ENCODE results near the gene GALNT16. TPM values are rescaled to one million over a fixed set of nuclear protein-coding genes. Genes with fewer than 3 reads are reported as not detected.

The GALNT16 gene
- total and polyA plus RNA-seq, 2 donors (not counting 1 experiment from before 2014, with no cell fraction given): 9.6 to 27.7 TPM

DNA sequence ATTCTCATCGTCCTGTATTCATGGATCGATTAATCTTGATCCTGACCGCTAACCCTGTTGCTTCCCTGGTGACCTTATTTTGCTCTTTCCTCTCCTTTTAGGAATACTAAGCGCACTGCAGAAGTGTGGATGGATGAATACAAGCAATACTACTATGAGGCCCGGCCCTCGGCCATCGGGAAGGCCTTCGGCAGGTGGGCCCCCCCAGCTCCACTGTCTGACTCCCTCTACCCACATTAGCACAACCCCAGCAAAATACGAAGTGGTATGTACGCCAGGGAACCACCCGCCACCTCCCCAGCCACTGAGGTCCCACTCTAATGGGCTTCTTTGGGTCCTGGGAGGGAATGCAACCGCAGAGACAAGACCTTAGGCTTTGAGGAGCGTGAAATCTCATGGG lies 79.5 kb downstream of the GALNT16 start:
- Histone ChIP-seq H3K27me3 (ENCODE audit: control insufficient read depth, insufficient read depth, low read length) (peaks cover 5% of the 10 kb centered on the region), H3K9ac (ENCODE audit: insufficient read depth, low read length) (no peak overlapping the region), H3K9me3 (ENCODE audit: control insufficient read depth, insufficient read depth, low read depth, low read length) (no peaks in the 10 kb centered on the region), H3K27ac (ENCODE audit: insufficient read depth, low read length) (no peak overlapping the region), H3K4me3 (replicated peaks in 1 of 4; ENCODE audit: control extremely low read depth in 1 of 4, insufficient read depth in 1 of 4, low read depth in 3 of 4, low read length in 4 of 4) (no peak overlapping the region), H3K4me2 (ENCODE audit: extremely low read depth, insufficient read depth, low read length) (no peak overlapping the region), H3K4me1 (ENCODE audit: control insufficient read depth, extremely low read depth, insufficient read depth, low read length) (no peaks in the 10 kb centered on the region), H3K79me2 (ENCODE audit: control insufficient read depth, insufficient read depth, low read length) (no peaks in the 10 kb centered on the region), H4K20me1 (ENCODE audit: control insufficient read depth, extremely low read depth, insufficient read depth, low read length) (no peaks in the 10 kb centered on the region), H2AFZ (ENCODE audit: low read length) (no peak overlapping the region), H3K36me3 (ENCODE audit: control insufficient read depth, insufficient read depth, low read length) (no peaks in the 10 kb centered on the region)
- TF ChIP-seq, protein P1, sequence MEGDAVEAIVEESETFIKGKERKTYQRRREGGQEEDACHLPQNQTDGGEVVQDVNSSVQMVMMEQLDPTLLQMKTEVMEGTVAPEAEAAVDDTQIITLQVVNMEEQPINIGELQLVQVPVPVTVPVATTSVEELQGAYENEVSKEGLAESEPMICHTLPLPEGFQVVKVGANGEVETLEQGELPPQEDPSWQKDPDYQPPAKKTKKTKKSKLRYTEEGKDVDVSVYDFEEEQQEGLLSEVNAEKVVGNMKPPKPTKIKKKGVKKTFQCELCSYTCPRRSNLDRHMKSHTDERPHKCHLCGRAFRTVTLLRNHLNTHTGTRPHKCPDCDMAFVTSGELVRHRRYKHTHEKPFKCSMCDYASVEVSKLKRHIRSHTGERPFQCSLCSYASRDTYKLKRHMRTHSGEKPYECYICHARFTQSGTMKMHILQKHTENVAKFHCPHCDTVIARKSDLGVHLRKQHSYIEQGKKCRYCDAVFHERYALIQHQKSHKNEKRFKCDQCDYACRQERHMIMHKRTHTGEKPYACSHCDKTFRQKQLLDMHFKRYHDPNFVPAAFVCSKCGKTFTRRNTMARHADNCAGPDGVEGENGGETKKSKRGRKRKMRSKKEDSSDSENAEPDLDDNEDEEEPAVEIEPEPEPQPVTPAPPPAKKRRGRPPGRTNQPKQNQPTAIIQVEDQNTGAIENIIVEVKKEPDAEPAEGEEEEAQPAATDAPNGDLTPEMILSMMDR (conservative IDR thresholded peaks at IDR 0.05 in 1 of 2, IDR thresholded peaks at IDR 0.05 in 1 of 2; ENCODE audit: low read depth in 1 of 2, low read length in 2 of 2): no peak
- no peak for TF ChIP-seq EZH2 (IDR thresholded peaks at IDR 0.05; ENCODE audit: low read length, missing control alignments)
- DNase-seq (ENCODE audit: low read depth in 2 of 2): no peak

DNA sequence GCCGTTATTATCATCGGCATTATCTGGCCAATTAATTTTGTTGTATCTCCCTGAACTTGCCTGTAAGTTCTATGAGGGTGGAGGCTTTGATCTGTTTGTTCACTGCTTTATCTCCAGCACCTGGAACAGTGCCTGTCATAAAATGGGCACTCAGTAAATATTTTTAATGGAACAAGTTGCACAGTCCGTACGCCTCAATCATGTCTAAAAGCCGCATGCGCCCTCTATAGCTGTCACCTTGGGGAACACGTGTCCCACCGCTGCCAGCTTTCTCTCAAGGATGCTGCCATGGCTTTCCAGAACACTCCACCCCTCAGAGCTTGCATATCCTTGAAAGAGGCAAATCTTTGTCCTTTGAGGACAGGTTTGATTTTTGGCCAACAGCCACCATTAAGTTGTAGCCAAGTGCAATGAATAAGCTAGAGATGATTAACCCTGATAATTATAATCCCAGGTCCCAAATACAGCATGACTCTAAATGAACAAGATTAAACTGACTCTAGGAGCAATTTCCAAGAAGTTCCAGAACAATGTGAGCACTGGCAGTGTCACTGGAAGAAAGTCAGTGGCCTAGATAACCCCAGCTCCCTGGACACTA lies 83.1 kb downstream of the GALNT16 start:
- no peak overlapping the region for H3K4me3 ChIP-seq (replicated peaks in 1 of 4; ENCODE audit: control extremely low read depth in 1 of 4, insufficient read depth in 1 of 4, low read depth in 3 of 4, low read length in 4 of 4)
- DNase-seq (ENCODE audit: low read depth in 2 of 2): no peak
- no peak overlapping the region for H3K4me2 ChIP-seq (ENCODE audit: extremely low read depth, insufficient read depth, low read length)
- H3K4me1 ChIP-seq (ENCODE audit: control insufficient read depth, extremely low read depth, insufficient read depth, low read length): no peaks in the 10 kb centered on the region
- H2AFZ ChIP-seq (ENCODE audit: low read length): no peak overlapping the region
- no peaks in the 10 kb centered on the region for H4K20me1 ChIP-seq (ENCODE audit: control insufficient read depth, extremely low read depth, insufficient read depth, low read length)
- TF ChIP-seq, protein P1 (conservative IDR thresholded peaks at IDR 0.05 in 1 of 2, IDR thresholded peaks at IDR 0.05 in 1 of 2; ENCODE audit: low read depth in 1 of 2, low read length in 2 of 2): no peak
- no peak for TF ChIP-seq EZH2 (IDR thresholded peaks at IDR 0.05; ENCODE audit: low read length, missing control alignments)
- no peak overlapping the region for H3K9ac ChIP-seq (ENCODE audit: insufficient read depth, low read length)
- H3K36me3 ChIP-seq (ENCODE audit: control insufficient read depth, insufficient read depth, low read length): no peaks in the 10 kb centered on the region
- peaks cover 3% of the 10 kb centered on the region for H3K27me3 ChIP-seq (ENCODE audit: control insufficient read depth, insufficient read depth, low read length)
- no peaks in the 10 kb centered on the region for H3K79me2 ChIP-seq (ENCODE audit: control insufficient read depth, insufficient read depth, low read length)
- no peaks in the 10 kb centered on the region for H3K9me3 ChIP-seq (ENCODE audit: control insufficient read depth, insufficient read depth, low read depth, low read length)
- H3K27ac ChIP-seq (ENCODE audit: insufficient read depth, low read length): no peak overlapping the region

DNA sequence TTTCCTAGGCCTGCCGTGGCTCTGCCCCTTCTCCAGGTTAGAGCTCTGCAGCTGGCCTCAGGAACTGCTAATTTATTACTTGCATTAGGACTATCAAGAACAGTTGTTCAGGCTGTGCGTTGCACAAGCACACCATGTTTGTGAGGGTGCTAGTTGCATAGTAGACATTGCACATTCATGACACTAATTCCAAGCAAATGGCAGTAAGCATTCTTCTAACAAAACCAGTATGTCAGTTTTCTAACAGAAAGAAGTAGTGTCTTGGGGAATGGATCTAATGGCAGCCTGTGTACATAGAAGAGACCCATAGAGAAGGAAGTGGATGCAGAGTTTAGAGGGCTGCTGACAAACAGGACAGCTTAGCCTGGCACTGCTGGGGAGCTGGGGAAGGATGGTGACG lies 84.2 kb downstream of the GALNT16 start:
- Histone ChIP-seq H2AFZ (ENCODE audit: low read length) (no peak overlapping the region), H3K36me3 (ENCODE audit: control insufficient read depth, insufficient read depth, low read length) (no peaks in the 10 kb centered on the region), H3K4me2 (ENCODE audit: extremely low read depth, insufficient read depth, low read length) (no peak overlapping the region), H3K27me3 (ENCODE audit: control insufficient read depth, insufficient read depth, low read length) (peaks cover 2% of the 10 kb centered on the region), H3K4me3 (replicated peaks in 1 of 4; ENCODE audit: control extremely low read depth in 1 of 4, insufficient read depth in 1 of 4, low read depth in 3 of 4, low read length in 4 of 4) (no peak overlapping the region), H3K4me1 (ENCODE audit: control insufficient read depth, extremely low read depth, insufficient read depth, low read length) (no peaks in the 10 kb centered on the region), H3K9ac (ENCODE audit: insufficient read depth, low read length) (no peak overlapping the region), H4K20me1 (ENCODE audit: control insufficient read depth, extremely low read depth, insufficient read depth, low read length) (no peaks in the 10 kb centered on the region), H3K79me2 (ENCODE audit: control insufficient read depth, insufficient read depth, low read length) (no peaks in the 10 kb centered on the region), H3K9me3 (ENCODE audit: control insufficient read depth, insufficient read depth, low read depth, low read length) (no peaks in the 10 kb centered on the region), H3K27ac (ENCODE audit: insufficient read depth, low read length) (no peak overlapping the region)
- TF ChIP-seq, protein P1 (conservative IDR thresholded peaks at IDR 0.05 in 1 of 2, IDR thresholded peaks at IDR 0.05 in 1 of 2; ENCODE audit: low read depth in 1 of 2, low read length in 2 of 2): no peak
- TF ChIP-seq EZH2 (IDR thresholded peaks at IDR 0.05; ENCODE audit: low read length, missing control alignments): no peak
- no peak for DNase-seq (ENCODE audit: low read depth in 2 of 2)
